PC-9 (cell line): ENCODE measurements around the gene CKS1B. TPM values are rescaled to one million over a fixed set of nuclear protein-coding genes. Genes with fewer than 3 reads are reported as not detected.

Experiments used
- BruUV-seq: library from RNA; stranded (reverse); fragments of 400-500 nt; replicated peaks from 2 replicates; lab custom pipeline; 2021; lab: Mats Ljungman, UMichigan
- CTCF ChIA-PET: fragments of 300-600 bp; sonication (Branson Sonifier 250); formaldehyde crosslinking; loops from one replicate; lab custom pipeline; 2022; ENCODE audit warnings: antibody characterized with exemption; lab: Charles Lee
- POLR2A ChIA-PET: fragments of 300-600 bp; sonication (Branson Sonifier 250); formaldehyde crosslinking; loops from one replicate; lab custom pipeline; 2022; ENCODE audit warnings: antibody characterized with exemption; ENCODE audit not compliant: unreplicated experiment; lab: Charles Lee
- DNase-seq, 2 experiments: peaks; one replicate each; pipeline versions ENCODE4 v3.0.0 to v3.0.0-alpha.2; 2015 to 2022; ENCODE audit warnings: mixed read lengths in 1 of 2
- H2AFZ ChIP-seq: fragments of 200-600 bp; sonication (generic); 2 replicates; pipeline ENCODE4 v1.8.1; 2017; ENCODE audit warnings: antibody characterized with exemption
- H3F3A ChIP-seq: fragments of 200-600 bp; sonication (generic); 2 replicates; pipeline ENCODE4 v1.8.1; 2017; ENCODE audit warnings: antibody characterized with exemption, mild to moderate bottlenecking, low read depth; ENCODE audit not compliant: insufficient read depth
- H3K27ac ChIP-seq: fragments of 200-600 bp; sonication (generic); 2 replicates; pipeline ENCODE4 v1.6.1; 2016; ENCODE audit warnings: mixed run types
- H3K27me3 ChIP-seq: fragments of 200-600 bp; sonication (generic); 2 replicates; pipeline ENCODE4 v1.6.1; 2016; ENCODE audit warnings: low read depth, mixed run types; ENCODE audit not compliant: insufficient read depth
- H3K36me3 ChIP-seq: fragments of 200-600 bp; sonication (generic); 2 replicates; pipeline ENCODE4 v1.6.1; 2016; ENCODE audit warnings: low read depth, mixed run types
- H3K4me1 ChIP-seq: fragments of 200-600 bp; sonication (generic); replicated peaks from 2 replicates; pipeline ENCODE4 v1.6.1; 2016; ENCODE audit warnings: mixed run types; ENCODE audit not compliant: insufficient read depth
- H3K4me2 ChIP-seq: fragments of 200-600 bp; sonication (generic); 2 replicates; pipeline ENCODE4 v1.6.1; 2017; ENCODE audit warnings: mixed run types
- H3K4me3 ChIP-seq: fragments of 200-600 bp; sonication (generic); 2 replicates; pipeline ENCODE4 v1.6.1; 2016; ENCODE audit warnings: mixed run types
- H3K79me2 ChIP-seq: fragments of 200-600 bp; sonication (generic); 2 replicates; pipeline ENCODE4 v1.6.1; 2017; ENCODE audit warnings: low read depth, mixed run types
- H3K9me2 ChIP-seq: fragments of 200-600 bp; sonication (generic); 2 replicates; pipeline ENCODE4 v1.8.1; 2017; ENCODE audit warnings: mild to moderate bottlenecking; ENCODE audit not compliant: insufficient read depth
- H3K9me3 ChIP-seq: fragments of 200-600 bp; sonication (generic); 2 replicates; pipeline ENCODE4 v1.8.1; 2016; ENCODE audit warnings: low read depth; ENCODE audit not compliant: insufficient read depth
- H4K20me1 ChIP-seq: fragments of 200-600 bp; sonication (generic); 2 replicates; pipeline ENCODE4 v1.8.1; 2017; ENCODE audit not compliant: insufficient read depth
- EZH2 ChIP-seq: fragments of 200-600 bp; sonication (generic); IDR thresholded peaks from 2 replicates; pipeline ENCODE4 v1.8.0; 2017; ENCODE audit warnings: antibody characterized with exemption, low read depth
- intact Hi-C: fragments of 100-400 bp; cut with micrococcal nuclease; formaldehyde crosslinking; loops from one replicate; pipeline ENCODE4 v1.10.0; 2022; ENCODE audit not compliant: unreplicated experiment
- total RNA-seq: library from RNA; stranded (reverse); gene quantifications from 2 replicates; pipeline ENCODE4 v1.2.3, GENCODE V29; 2021
- TF ChIP-seq, protein P1 (sequence below): fragments of 200-600 bp; sonication (generic); conservative IDR thresholded peaks from 2 replicates; pipeline ENCODE4 v1.6.1; 2017; ENCODE audit warnings: mixed run types, antibody characterized with exemption, mild to moderate bottlenecking, moderate library complexity

Gene CKS1B
- total RNA-seq, 1 experiment from 2014 or later, result 236 TPM

DNA sequence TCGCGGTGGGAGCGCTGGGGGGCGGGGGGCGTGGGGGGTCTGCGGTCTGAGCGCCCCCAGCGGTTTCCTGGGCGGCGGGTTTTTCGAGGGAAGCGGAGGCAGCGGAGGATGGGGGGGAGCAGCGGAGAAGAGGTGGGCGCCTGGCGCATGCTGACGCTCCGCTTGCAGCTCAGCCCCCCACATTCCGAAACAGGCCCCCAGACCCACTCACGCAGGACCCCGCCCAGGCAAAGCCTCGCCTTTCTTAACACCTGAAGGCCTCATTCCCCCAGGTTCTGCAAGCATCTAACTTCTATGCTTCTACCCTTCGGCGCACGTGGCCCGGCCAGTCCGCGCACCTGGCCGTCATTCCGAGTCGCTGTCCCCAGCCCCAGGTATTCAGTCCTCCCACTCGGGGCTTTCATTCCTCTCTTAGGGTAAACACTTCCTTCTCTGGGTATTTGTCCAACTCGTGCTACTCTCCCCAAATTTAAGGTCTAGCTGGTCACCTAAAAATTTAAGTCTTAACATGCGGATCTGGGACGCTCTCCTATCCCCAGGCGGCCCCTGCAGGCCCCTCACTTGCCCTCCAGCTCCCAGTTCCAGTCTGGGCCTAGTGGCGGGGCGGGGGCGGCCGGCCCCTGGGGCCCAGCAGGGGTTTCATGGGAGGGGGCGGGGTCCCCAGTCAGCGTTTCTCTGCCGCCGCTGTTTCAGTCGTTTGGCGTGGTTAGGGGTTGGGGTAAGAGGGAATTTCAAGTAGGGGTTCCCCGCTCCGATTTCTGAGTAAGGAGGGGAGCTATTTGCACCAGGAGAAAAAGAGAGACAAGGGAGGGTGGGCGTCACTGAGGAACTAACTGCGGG lies 25.3 kb downstream of the CKS1B start:
- no peaks in the 10 kb centered on the region for H4K20me1 ChIP-seq
- BruUV-seq, result no TSS peak
- H3K4me3 ChIP-seq, result peak overlapping the region; percentile 80
- CTCF ChIA-PET, result interaction anchor here (0.7 kb wide), 2 partner anchors 25 to 270 kb away, joined by 4 read pairs; no protein-coding TSS in a partner anchor
- peaks cover 29% of the 10 kb centered on the region for H3K79me2 ChIP-seq
- DNase-seq, result no peak
- TF ChIP-seq, protein P1, sequence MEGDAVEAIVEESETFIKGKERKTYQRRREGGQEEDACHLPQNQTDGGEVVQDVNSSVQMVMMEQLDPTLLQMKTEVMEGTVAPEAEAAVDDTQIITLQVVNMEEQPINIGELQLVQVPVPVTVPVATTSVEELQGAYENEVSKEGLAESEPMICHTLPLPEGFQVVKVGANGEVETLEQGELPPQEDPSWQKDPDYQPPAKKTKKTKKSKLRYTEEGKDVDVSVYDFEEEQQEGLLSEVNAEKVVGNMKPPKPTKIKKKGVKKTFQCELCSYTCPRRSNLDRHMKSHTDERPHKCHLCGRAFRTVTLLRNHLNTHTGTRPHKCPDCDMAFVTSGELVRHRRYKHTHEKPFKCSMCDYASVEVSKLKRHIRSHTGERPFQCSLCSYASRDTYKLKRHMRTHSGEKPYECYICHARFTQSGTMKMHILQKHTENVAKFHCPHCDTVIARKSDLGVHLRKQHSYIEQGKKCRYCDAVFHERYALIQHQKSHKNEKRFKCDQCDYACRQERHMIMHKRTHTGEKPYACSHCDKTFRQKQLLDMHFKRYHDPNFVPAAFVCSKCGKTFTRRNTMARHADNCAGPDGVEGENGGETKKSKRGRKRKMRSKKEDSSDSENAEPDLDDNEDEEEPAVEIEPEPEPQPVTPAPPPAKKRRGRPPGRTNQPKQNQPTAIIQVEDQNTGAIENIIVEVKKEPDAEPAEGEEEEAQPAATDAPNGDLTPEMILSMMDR, result no peak
- no peak for TF ChIP-seq EZH2
- POLR2A ChIA-PET, result no interaction called here
- intact Hi-C loops, result loop anchor here (2.0 to 5.0 kb wide), 2 partner anchors 37 to 63 kb away; partner anchors contain the start of genes PMVK and PYGO2
- H3F3A ChIP-seq, result peaks cover 32% of the 10 kb centered on the region; the same call in 1 of the 2 replicates
- no peaks in the 10 kb centered on the region for H3K27me3 ChIP-seq
- H3K9me3 ChIP-seq, result no peaks in the 10 kb centered on the region
- H3K9me2 ChIP-seq, result no peaks in the 10 kb centered on the region
- peak overlapping the region; percentile 55 for H3K27ac ChIP-seq
- no peak overlapping the region for H2AFZ ChIP-seq
- peak overlapping the region; percentile 90 for H3K4me2 ChIP-seq
- peaks cover 28% of the 10 kb centered on the region for H3K4me1 ChIP-seq
- no peaks in the 10 kb centered on the region for H3K36me3 ChIP-seq

DNA sequence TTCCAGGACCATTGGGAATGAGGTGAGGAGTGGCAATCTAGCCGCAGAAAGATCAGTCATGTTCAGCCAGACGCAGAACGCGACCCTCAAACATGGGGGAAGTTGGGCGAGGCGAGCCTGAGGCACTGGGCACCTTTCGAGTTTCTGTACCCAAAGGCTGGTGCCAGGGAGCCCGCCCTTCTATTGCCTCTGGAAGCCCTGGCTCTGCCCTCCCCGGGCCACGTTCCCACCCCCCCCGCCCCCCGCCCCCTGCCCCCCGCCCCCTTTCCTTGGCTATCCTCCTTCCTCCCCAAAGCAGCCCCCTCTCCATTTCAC lies 25.9 kb downstream of the CKS1B start:
- H2AFZ ChIP-seq, result peak overlapping the region; percentile 76; the same call in 1 of the 2 replicates
- H3K27ac ChIP-seq, result peak overlapping the region; percentile 72
- POLR2A ChIA-PET, result no interaction called here

More for the DNA sequence above, 25.9 kb downstream of the CKS1B start:
- Histone ChIP-seq H3K9me3 (no peaks in the 10 kb centered on the region), H3F3A (peaks cover 27% of the 10 kb centered on the region; the same call in 1 of the 2 replicates), H4K20me1 (no peaks in the 10 kb centered on the region), H3K79me2 (peaks cover 35% of the 10 kb centered on the region), H3K4me2 (peak overlapping the region; percentile 90), H3K27me3 (no peaks in the 10 kb centered on the region), H3K4me1 (peaks cover 27% of the 10 kb centered on the region), H3K36me3 (no peaks in the 10 kb centered on the region), H3K9me2 (no peaks in the 10 kb centered on the region), H3K4me3 (peak overlapping the region; percentile 80)
- intact Hi-C loops, result loop anchor here (2.0 to 5.0 kb wide), 2 partner anchors 38 to 64 kb away; partner anchors contain the start of genes PMVK and PYGO2
- CTCF ChIA-PET, result interaction anchor here (0.7 kb wide), 1 partner anchor 271 kb away, joined by 4 read pairs; no protein-coding TSS in a partner anchor
- no peak for DNase-seq
- BruUV-seq, result no TSS peak
- no peak for TF ChIP-seq EZH2
- TF ChIP-seq, protein P1, result no peak
